OCI-LY7 (cell line): ENCODE results near the gene CHST13.

ENCODE experiments used
- EZH2phosphoT487 ChIP-seq: fragments of 200-600 bp; sonication (generic); IDR thresholded peaks from 2 replicates; pipeline ENCODE4 v1.6.1; 2018; ENCODE audit warnings: low read depth, borderline replicate concordance, mild to moderate bottlenecking, mixed run types, antibody characterized with exemption, low read length, moderate library complexity, mixed read lengths
- TF ChIP-seq, protein P1 (sequence below): fragments of 200-600 bp; sonication (generic); conservative IDR thresholded peaks from 2 replicates; pipeline ENCODE4 v1.5.1; 2014; ENCODE audit warnings: mild to moderate bottlenecking, antibody characterized with exemption, low read length, moderate library complexity, mixed read lengths

GRCh38 chr3:126540342-126540849, 16.4 kb downstream of the CHST13 start:
- TF ChIP-seq, protein P1, sequence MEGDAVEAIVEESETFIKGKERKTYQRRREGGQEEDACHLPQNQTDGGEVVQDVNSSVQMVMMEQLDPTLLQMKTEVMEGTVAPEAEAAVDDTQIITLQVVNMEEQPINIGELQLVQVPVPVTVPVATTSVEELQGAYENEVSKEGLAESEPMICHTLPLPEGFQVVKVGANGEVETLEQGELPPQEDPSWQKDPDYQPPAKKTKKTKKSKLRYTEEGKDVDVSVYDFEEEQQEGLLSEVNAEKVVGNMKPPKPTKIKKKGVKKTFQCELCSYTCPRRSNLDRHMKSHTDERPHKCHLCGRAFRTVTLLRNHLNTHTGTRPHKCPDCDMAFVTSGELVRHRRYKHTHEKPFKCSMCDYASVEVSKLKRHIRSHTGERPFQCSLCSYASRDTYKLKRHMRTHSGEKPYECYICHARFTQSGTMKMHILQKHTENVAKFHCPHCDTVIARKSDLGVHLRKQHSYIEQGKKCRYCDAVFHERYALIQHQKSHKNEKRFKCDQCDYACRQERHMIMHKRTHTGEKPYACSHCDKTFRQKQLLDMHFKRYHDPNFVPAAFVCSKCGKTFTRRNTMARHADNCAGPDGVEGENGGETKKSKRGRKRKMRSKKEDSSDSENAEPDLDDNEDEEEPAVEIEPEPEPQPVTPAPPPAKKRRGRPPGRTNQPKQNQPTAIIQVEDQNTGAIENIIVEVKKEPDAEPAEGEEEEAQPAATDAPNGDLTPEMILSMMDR, result no peak
- TF ChIP-seq EZH2phosphoT487, result no peak
